GM21515 (cell line): Measurements from ENCODE around the gene NBPF1.
"Not testable (repeated sequence)": the region's sequence is repeated elsewhere in the genome, so short reads cannot be mapped to it uniquely, and the experiment has no call there.

Experiments used
- ATAC-seq: cut with Tn5 transposase; IDR thresholded peaks from one replicate; pipeline ENCODE4 v1.9.1; 2021; ENCODE audit not compliant: unreplicated experiment

The NBPF1 gene

DNA sequence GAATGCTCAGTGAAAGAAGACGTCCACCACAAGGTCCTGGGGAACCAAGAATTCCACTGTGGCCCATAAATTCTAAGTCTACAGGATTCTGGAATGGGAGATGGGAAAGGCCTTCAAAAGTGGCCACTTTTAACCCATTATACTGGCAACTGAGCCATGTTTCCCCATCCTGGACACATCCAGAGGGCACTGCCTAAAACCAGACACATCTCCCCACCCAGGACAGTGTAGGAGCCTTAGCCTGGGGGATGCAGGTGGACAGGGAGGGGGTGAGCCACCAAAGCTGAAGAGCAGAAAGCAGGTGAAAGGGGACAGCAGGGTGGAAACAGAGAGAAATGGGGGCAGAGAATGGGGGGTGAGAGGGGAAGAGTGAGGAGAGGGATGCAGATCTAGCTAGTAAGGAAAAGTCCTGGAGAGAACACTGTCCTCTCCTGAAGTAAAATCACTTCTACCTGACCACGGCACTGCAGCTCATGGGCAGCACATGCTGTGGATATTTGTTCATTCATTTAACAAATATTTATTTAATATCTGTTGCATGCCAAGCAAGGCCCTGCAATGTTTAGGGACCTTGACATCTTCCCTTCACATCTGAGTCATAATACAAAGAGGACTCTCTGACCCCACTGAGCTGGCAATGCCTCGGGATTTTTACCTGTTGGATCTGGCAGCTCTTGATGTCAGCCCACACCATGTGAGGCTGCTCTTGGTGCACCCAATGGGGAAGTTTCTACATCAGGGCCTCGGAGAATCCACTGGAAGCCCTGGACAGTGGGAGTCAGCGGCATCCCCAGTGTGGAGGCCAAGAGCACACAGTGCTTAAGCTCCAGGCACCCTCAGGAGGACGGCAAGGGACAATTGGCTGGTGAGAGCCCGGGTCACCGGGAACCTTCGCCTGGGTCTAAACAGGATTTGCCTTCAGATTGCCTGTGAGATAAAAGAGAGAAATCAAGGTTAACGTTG, 5.2 kb downstream of the NBPF1 start:
- not testable (repeated sequence) for ATAC-seq

GRCh38 chr1:16607433-16607851, 5.9 kb downstream of the NBPF1 start:
- ATAC-seq = no peak

DNA sequence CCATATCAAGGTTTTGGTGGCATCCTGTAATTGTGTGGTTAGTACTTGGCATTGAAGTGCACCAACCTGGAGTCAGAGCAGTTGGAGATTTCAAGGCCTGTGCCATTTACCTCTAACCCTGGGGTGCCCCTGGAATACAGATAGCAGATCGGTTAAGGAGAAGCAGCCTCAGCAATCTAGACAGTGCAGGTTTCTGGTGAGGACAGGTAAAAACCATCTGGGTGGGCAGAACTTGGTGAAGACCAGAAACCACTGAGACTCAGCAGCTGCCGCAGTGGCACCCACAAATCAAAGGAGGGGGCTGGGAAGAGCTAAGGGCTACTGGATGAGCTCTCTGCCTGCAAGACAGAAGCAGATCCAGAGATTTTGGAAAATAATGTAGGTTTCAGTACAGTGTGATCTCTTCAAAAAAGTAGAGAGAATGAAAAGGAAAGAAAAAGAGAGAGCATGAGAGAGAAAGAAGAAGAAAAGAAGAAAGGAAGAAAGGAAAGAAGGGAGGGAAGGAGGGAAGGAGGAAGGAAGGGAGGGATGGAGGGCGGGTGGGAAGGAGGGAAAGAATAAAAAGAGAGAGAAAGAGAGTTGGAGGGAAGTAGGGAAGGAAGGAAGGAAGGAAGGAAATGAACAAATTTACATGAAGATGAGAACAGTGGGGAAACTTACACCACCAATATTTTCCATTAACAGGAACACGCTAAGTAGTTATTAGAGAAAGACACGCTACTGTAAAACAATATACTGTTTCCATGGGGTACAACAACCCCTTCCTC, 6.5 kb downstream of the NBPF1 start:
- not testable (repeated sequence) for ATAC-seq

DNA sequence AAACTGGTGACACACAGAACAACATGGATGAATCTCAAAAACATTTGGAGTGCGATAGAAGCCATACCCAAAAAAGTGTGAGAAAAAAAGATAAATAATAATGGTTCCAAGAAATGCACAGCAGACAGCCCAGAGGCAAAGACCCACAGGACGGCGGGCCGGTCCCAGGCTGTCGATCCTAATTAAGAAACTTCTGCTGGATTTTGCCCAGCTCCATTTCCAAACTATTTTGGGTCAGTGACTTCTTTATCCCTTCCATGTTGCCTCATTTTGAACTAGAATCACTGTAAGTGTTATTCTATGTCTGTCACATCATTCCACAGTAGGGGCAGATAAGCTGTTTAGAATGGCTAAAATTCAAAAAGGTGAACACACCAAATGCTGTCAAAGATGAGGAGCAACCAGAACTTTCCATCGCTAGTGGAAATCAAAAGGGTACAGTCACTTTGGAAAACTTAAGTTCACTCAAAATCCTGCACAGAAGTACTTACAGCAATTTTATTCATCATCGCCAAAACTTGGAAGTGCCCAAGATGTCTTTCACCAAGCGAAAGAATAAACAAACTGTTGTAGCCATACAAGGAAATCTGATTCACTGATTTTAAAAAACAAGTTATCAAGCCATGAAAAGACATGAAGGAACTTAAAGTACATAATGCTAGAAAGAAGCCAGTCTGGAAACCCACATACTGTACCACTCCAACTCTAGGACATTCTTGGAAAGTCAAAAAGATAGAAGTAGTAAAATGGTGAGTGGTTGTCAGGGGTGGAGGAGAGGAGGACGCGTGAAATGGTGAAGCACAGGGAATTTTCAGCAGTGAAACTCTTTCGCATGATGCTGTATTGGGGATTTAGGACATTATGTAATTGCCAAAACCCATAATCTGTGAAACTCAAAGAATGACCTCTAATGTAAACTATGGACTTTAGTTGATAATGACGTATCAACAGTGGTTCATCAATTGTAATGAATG, 7.5 kb downstream of the NBPF1 start:
- ATAC-seq = no peak

GRCh38 chr1:16605213-16605525, 8.2 kb downstream of the NBPF1 start:
- ATAC-seq = no peak

- ATAC-seq = not testable (repeated sequence)
These were observed 8.7 kb downstream of the NBPF1 start for GRCh38 chr1:16604514-16605212.

GRCh38 chr1:16603623-16604022, 9.7 kb downstream of the NBPF1 start:
- not testable (repeated sequence) for ATAC-seq

- ATAC-seq = not testable (repeated sequence)
These were observed 10.9 kb downstream of the NBPF1 start for GRCh38 chr1:16602336-16603011.

DNA sequence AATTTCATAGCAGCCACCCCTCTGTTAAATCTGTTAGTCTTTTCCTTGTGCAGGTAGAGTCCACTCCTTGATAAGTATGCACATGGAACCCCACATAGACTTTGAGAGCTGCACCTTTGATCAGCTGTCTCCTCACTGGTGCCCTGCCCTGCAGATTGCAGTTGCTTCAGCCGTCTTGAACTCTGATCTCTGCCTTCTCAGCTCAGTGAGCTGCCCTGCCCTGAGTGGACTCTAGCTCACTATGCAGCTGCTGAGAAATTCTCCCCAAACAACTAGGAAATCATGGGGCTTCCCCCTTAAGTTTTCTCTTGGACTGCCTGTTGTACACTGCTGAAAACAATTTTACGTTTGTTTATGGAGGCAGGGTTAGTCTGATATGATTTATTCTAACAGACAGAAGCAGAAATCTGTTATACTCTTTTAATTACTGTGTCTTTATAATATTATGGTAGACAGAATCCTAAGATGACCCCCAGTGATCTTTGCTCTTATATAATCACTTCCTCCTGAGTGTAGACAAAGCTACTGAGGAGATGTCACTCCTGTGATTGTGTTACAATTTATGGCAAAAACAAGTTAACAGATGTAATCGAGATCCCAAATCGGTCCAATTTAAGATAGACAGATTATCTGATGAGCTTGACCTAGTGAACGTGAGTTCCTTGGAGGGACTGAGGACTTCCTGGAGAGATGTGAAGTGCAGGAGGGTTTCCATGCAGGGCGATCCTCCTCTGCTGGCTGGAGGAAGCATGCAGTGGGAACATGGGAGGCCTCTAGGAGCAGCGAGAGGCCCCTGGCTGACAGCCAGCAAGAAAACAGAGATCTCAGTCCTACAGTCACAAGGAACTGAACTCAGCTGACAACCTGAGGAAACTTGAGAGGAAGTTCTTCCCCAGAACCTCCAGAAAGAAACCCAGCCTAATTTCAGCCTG, 12.2 kb downstream of the NBPF1 start:
- ATAC-seq = not testable (repeated sequence)

GRCh38 chr1:16599326-16599725, 14.0 kb downstream of the NBPF1 start:
- ATAC-seq = not testable (repeated sequence)

- ATAC-seq = not testable (repeated sequence)
These were observed 18.1 kb downstream of the NBPF1 start for GRCh38 chr1:16595216-16595615.

- not testable (repeated sequence) for ATAC-seq
These were observed 21.5 kb downstream of the NBPF1 start for GRCh38 chr1:16591845-16592244.

DNA sequence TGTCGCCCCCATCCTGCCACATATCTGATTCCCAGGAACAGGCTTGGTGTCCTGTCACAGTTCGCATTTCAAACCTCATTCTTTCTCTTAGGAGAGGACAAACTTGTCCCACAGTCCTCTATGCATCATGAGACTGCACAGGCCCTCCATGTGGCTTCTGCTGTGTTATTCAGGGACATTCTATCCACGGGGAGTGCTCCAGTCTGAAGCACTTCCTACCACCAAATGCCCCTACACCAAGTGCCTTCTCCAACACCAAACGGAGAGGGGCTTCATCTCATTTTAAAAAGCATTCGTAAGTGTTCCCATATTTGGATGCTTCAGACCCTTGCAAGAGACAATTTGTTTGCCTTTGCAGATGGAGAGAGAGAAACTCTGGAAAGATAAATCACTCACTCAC, 25.3 kb downstream of the NBPF1 start:
- not testable (repeated sequence) for ATAC-seq

DNA sequence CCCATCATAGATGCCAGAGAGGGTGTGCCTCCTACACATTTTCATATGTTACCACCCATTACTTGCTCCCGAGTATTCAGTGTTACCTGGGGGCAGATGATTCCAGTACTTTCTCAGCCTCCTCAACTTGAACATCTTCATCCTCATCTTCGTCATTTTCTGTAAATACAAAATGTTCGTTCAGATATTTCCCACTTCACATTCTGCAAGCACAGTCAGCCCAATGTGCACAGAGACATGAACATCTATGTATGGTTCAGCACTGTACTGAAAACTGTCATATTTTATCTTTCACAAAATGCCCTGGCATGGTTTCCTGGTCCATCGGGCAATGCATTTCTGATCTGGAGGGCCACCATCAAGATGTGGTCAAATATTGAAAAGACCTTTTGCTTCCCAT, 25.7 kb downstream of the NBPF1 start:
- not testable (repeated sequence) for ATAC-seq

GRCh38 chr1:16565324-16565723, 48.0 kb downstream of the NBPF1 start:
- not testable (repeated sequence) for ATAC-seq

- ATAC-seq = not testable (repeated sequence)
These were observed 52.3 kb downstream of the NBPF1 start for GRCh38 chr1:16561035-16561434.

DNA sequence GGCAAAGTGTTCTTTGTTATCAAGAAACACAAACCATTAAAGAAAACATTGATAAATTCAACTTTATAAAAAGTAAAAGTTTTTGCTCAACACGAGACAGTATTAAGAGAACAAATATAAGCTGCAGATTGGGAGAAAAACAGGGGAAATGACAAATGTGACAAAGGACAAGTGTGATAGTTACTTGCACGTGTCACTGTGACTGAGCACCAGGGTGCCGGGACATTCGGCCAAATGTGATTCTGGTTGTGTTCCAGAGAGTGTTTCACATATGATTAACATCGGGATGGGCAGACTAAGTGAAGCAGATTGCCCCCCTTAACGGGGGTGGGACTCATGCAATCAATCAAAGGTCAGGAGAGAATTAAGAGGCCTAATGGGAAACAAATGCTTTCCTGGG, 52.9 kb downstream of the NBPF1 start:
- not testable (repeated sequence) for ATAC-seq

DNA sequence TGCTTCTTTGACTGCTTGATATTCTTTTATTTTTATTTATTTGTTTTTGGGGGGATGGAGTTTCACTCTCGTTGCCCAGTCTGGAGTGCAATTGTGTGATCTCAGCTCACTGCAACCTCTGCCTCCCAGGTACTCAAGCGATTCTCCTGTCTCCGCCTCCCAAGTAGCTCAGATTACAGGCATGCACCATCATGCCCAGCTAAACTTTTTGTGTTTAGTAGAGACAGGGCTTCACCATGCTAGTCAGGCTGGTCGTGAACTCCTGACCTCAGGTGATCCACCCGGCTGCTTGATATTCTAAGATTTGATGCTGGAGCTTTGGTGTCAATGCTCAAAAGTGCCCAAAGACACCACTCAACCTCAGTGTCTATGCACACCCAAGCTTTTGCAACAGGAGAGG, 53.7 kb downstream of the NBPF1 start:
- ATAC-seq = not testable (repeated sequence)
